Raji (cell line): ENCODE measurements around the gene AKAP13.

Experiments used
- POLR2A ChIP-seq: IDR thresholded peaks from 2 replicates; pipeline ENCODE4 v1.6.1; 2011; ENCODE audit warnings: low read depth, low read length, control low read depth; ENCODE audit not compliant: insufficient read depth

The AKAP13 gene

DNA sequence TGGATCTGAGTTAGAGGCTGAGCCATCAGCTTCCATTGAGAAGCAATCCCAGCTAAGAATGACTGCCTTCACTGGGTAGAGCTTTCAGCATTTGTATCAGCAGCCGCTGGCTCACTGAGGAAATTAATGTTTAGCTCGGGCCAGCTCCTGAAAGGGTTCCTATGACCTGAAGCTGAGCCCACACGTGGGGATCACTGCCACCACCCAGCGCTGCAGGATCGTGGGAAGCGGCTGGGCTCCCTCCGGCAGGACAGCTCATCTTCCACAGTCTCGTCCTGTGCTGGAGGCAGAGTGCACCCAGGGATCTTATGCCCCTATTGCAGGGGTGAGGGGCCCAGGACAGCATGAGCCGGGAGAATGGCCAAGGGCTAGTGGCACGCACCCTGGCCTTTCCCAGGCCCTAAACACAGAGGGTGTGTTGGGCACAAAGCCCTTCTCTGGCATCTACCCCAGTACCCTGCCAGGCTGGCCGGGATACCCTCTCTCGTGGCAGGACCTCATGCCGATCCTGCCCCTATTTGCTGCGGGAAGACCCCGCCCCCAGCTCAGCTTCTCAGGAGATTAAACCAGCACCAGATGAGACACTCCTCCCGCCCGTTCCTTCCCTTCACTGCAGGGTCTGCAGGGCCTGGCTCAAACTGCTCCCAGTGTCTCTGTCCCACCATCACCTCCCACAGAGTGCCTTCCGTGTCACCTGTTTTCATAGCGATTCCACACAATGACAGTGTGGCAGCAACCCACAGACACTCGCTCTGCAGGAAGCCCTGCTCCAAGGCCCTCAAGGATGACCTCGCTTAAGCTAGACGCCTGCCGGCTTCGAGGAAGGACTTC is 385.8 kb downstream of the AKAP13 start:
- TF ChIP-seq POLR2A, result no peak

GRCh38 chr15:85767785-85768529 is 387.6 kb downstream of the AKAP13 start:
- no peak for TF ChIP-seq POLR2A

DNA sequence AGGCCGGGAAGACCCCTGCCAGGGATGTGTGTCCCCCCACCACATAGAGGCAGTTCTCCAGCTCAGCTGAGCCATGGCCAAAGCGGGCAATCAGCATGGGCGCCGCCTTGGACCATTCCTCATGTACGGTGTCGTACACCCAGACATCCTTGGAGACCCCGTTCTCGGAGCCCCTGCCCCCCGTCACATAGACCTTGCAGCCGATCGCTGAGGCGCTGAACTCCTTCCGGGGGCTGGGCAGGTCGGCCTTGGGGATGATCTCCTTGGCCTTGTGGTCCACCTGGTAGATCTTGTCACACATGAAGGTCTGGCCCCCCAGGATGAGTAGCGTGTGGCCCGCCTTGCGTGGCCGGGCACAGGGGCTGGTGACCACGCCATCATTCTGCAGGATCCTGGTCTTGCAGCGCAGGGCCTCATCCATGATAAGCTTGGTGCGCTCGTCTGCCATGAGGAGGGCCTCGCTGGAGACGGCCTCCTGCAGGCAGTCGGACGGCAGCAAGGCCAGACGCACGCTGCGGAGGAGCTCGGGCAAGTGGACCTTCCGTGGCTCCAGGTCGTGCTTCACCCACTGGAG is 388.3 kb downstream of the AKAP13 start:
- TF ChIP-seq POLR2A, result no peak

GRCh38 chr15:85769182-85769900 is 388.9 kb downstream of the AKAP13 start:
- TF ChIP-seq POLR2A, result no peak

DNA sequence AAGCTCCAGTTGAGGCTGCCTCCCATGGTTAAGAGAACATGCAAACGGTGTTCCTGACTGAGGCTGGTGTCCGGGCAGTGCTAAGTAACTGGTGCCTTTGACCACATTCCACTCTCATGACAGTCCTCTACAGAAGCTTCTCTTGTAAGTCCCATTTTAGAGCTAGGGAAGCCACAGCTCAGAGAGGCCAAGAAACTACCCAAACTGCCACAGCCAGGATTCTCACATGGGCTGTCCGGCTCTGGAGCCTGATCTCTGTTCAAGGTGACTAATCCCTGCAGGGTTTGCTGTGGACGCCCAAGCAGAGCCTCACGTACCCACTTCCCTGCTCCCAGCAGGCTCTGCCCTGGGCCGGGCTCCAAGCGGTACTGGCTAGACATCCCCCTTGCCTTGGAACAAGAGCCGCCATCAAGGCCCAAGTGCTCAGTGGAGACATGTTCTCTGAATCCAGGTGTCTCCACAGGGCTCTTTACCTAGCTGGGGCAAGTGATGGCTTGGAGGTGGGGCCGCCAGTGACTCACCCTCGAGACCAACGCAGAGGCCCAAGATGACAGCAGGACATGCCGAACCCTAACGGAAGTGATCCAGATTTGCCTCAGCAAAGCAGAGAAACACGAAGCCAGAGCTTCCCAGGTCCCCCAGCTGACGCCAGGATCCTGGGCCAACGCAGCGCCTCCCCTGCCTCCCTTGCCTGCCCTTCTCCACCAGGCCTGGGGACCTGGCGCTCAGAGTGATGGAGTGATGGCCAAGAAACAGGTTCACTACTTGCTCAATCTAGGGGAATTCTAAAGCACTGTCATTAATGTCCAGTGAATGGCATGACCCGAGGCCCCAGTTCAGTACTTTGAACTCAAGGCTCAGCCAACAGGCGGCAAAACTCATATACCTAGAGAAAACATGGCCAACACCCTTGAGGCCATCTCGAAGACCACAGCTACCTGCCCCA is 390.0 kb downstream of the AKAP13 start:
- TF ChIP-seq POLR2A, result no peak

DNA sequence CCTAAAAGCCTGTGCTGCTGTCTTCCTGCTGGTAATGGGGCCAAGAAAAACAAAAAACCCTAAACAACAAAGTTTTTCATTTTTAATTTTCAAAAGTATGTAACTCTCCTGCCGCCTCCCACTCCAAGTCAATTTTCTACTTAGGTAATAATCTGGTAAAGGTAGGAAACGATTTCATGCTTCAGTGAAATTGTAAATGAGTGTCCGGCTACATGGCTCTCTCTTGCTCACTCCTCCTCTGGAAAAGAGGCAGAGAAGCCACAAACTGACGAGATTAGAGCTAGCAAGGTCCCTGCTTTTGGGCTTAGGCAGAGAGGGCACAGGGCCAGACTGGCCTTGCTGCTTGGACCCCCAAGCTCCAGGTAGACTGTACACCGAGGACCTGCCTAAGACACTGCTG is 390.9 kb downstream of the AKAP13 start:
- TF ChIP-seq POLR2A, result no peak

- no peak for TF ChIP-seq POLR2A
These were observed 391.5 kb downstream of the AKAP13 start for GRCh38 chr15:85771781-85772445.

DNA sequence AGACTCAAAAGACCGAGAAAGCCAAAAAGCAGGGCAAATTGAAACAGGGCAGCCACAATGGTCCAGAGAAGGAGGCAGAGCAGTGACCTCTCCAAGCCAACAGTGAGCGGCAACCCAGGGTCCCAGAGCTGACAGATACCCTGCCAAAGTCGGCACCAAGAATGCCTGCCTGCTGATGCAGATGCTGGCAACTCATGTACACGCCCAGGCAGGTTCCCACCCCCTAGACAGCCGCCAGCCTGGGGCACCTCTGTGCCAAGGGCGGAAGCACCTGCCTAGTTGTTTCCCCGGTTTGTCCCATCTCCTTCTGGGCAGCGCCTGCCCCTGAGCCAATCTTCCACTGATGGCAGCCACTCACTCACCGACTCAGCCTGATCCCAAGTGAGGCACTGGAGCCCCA is 392.3 kb downstream of the AKAP13 start:
- TF ChIP-seq POLR2A, result no peak

- no peak for TF ChIP-seq POLR2A
These were observed 392.8 kb downstream of the AKAP13 start for GRCh38 chr15:85773249-85773648.

- no peak for TF ChIP-seq POLR2A
These were observed 393.6 kb downstream of the AKAP13 start for GRCh38 chr15:85773970-85774369.

DNA sequence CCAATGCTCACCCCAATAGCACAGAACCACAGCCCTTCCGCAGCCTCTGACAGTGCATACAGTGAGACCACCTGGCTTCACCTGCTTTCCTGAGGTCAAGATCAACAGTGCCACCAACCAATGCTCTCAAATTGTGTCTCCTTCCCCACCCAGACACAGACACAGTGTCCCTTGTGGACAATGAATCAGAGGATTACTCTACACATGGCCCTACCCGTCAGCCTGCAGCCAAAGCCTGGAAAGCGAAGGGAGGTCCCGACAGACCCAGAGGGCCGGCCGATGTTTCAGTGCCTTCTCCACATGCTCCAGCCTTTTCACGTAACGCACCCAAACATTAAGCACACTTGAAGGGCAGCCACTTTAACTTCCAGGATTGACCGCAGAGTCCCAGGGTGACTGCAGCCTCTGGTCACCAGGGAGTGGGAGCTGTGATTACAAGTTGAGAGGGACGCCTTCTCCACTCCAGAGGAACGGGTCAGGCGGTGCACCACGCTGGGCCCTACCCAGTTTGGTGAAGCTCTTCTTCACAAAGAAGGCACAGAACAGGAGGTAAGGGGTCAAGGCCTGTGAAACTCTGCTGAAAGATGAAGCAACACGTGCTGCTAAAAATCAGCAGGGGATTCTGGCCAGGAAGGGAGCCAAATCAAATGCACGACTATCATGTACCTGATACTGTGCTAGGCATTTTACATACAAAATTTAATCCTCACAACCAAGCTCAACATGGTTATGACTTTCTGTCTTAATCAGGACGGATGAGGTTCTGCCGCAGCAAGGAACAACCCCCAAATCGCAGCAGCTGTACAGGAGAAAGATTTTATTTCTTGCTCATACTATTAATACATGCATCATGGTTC is 397.1 kb downstream of the AKAP13 start:
- no peak for TF ChIP-seq POLR2A

GRCh38 chr15:85778107-85778776 is 397.8 kb downstream of the AKAP13 start:
- TF ChIP-seq POLR2A, result no peak
